Fibroblast of peridontal ligament (primary cell): ENCODE measurements around the gene PRSS21.
A peak's percentile ranks its signal among the peaks of the same experiment; 100 is the strongest.

Source experiments
- DNase-seq: peaks from one replicate; pipeline ENCODE4 v3.0.0-alpha.2; 2010; ENCODE audit errors: extremely low read depth

Gene PRSS21, protein sequence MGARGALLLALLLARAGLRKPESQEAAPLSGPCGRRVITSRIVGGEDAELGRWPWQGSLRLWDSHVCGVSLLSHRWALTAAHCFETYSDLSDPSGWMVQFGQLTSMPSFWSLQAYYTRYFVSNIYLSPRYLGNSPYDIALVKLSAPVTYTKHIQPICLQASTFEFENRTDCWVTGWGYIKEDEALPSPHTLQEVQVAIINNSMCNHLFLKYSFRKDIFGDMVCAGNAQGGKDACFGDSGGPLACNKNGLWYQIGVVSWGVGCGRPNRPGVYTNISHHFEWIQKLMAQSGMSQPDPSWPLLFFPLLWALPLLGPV

DNA sequence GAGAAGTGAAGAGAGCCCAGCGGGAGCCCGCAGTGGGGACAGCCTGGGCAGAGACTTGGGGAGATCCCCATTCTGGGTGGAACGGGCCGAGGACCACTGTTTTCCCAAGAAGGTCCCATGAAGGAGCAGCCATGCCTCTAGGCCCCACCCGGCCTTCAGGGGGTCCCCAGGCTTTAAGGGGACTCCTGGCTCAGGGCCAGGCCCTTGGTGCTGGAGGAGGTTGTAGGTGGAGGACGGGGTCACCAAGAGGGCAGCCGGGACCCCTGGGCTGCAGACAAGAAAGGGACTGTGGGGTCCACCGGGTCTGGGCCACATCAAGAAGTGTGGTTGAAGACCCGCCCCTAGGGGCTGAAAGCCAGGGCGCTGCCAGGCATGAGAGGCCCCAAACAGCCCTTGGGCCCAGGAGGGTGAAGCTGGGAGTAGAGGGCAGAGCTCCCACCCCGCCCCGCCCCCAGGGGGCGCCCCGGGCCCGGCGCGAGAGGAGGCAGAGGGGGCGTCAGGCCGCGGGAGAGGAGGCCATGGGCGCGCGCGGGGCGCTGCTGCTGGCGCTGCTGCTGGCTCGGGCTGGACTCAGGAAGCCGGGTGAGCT, at the start of gene PRSS21:
PRSS21 (plus strand) TSS at position 487 of the 589 bp plus-strand sequence; CDS start at position 519, 32 bp downstream.
- DNase-seq: no peak

DNA sequence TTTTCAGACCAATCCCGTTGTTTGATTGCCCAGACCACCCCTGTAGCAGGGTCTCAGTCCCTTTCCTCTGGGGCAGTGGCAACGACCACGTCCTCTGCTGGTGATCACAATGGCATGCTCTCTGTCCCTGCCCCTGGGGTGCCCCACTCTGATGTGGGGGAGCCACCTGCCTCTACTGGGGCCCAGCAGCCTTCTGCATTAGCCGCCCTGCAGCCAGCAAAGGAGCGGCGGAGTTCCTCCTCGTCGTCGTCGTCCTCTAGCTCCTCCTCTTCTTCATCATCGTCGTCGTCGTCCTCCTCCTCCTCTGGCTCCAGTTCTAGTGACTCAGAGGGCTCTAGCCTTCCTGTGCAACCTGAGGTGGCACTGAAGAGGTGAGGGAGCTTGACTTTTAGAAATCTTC, 49.1 kb upstream of the PRSS21 start:
- DNase-seq: no peak

DNA sequence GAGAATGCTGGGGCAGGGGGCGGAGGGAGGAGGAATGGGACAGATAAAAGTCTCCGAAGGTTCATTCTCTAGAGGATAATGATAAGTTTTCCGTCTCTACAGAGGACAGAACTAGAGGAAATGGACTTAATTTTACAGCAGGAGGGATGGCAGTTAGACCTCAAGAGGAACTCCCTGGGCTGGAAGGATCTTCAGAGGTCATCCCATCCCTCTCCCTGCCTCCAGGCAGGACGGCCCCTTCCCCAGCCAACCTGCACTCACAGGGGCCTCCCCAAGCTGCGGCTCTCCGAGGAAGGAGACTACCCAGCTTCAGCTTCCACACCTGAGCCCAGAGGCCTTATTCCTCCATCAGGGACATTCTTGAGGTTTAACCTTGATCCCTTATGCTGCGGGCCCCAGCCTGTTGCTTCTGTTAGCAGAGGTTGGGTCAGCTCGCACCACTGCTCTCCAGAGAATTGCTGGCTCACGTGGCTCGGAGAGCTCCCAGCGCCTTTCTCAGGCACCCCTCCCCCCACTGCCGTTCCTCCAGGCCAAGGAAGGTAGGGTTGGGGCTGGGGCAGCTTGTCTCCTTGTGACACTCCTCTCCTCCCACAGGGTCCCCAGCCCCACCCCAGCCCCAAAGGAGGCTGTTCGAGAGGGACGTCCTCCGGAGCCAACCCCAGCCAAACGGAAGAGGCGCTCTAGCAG, 48.5 kb upstream of the PRSS21 start:
- DNase-seq: no peak

DNA sequence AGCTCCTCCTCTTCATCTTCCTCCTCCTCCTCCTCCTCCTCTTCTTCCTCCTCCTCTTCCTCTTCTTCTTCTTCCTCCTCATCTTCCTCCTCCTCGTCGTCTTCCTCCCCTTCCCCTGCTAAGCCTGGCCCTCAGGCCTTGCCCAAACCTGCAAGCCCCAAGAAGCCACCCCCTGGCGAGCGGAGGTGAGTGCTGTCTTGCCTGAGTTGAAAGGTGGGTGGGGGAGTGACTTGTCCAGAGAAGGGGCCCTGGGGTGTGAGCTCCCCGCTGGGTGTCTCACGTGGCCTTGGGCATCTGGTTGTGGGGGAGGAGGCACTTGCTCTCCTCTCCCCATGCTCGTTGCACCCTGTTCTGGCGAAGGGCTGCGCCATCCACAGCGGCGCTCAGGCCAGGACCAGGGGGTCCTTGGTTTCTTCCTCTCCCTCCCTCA, 47.9 kb upstream of the PRSS21 start:
- DNase-seq: no peak

DNA sequence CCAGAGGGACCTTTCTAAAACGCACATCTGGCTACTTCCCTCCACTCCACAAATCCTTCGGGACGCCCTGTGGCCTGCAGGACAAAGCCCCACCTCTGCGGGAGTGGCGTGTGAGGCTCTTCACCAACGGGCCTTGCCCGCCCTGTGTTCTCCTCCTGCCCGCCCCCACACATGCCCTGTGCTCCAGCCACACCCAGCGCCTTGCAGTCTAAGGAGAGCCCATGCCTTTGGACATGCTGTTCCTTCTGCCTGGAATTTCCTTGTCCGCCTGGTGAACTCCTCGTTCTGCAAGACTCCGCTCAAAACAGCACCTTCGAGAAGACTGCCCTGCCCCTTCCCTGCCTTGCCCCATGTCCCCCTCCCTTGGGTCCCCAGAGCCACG, 47.4 kb upstream of the PRSS21 start:
- no peak for DNase-seq

DNA sequence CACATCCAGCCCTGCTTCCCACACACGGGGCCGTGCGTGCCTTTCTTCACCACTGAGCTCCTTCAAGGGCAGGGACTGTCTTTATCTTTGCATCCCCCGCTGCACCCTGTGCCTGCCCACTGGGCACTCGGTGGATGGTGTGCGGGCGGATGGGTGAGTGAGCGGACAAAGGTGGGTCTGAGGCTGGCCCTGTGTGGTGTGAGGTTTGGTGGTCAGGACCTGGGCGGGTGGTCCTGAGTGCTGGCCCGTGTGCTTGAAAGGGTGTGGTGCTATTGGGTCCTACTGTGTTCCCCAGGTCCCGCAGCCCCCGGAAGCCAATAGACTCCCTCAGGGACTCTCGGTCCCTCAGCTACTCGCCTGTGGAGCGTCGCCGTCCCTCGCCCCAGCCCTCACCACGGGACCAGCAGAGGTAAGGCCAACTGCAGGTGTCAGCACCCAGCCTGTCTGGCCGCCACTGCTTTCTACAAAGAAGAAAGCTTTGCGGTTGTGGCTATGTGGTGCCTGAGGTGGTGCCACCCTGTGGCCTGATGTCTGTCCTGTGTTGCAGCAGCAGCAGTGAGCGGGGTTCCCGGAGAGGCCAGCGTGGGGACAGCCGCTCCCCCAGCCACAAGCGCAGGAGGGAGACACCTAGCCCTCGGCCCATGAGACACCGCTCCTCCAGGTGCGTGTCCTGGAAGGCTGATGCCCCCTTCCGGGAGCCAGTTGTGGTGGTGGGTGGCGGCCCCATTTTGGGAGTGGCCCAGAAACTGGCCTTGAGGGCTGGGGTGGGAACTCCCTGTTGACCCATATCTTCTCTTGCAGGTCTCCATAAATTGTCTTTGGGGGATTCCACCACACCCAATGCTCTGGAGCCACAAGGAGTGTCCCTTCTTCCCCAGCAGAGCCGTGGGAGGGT, 46.7 kb upstream of the PRSS21 start:
- no peak for DNase-seq

DNA sequence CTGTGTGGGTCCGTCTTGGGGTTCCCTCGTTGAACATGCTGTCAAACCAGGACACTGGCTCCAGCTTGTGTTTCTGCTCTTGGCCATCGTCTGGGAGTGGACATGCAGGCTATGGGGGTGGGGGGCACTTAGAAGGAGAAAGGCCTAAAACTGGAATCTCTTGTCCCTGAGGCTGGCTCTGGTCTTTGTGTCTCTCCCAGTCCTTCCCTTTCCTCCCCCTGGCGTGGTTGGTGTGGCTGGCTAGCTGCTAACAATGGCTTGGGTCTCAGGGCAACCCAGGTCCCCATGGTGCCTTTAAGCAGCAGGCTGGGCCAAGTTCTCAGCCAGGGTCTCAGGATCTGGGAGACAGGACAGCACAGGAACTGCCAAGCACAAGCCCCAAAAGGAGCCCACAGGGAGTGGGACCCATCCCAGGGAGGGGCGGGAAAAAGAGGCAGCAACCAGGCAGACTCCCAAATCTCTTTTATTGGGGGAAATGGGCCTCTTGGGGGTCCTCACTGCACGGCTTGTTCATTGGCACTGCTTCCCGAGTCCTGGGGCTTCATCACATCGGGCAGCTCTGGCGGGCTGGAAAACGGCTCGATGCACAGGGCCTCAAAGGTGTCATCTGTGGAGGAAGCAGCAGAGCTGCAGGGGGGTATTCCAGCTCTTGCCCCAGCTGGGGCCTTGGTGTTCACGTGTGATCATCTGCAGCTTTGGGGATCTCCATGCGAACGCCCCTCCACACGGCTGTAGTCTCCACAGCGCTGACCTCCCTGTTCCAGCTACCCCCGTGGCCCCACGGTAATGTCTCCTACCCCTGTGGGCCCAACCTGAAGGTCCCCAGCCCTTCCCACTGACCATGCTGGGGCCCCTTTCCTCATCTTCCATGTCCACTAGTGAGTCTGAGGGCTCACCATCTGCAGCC, 45.3 kb upstream of the PRSS21 start:
- DNase-seq: no peak

DNA sequence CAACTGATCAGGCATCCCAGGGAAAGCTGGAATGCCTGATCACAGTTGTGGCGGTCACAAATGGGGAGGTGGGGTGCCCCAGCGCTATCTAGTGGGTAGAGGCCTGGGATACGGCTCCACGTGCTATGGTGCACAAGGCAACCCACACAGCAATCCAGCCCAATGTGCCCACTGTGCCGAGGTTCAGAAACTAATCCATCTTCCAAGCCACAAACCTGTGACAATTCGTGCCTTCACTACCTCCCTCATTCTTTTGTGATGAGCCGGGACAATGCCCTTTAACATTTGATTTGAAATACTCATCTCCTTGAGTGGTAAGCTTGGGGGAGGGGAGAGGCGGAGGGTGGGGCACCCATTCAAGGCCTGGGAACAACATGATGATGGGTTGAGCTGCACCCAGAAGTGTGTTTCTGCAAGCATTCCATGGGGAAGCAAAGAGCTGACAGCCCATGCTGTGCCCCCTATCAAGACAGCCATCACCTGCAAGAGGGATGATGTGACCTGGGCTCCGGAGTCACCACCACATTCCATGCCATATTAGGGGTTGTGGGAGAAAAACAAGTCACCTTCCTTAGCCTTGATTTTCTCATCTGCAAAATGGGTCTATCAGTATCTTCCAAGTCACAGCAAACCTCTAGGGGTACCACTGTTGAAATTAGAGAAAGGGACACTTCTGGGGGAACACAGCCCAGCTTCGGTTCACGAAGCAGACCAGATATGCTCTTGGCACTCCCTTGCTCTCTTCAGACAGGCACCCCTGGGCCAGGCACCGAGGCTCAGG, 43.7 kb upstream of the PRSS21 start:
- no peak for DNase-seq

DNA sequence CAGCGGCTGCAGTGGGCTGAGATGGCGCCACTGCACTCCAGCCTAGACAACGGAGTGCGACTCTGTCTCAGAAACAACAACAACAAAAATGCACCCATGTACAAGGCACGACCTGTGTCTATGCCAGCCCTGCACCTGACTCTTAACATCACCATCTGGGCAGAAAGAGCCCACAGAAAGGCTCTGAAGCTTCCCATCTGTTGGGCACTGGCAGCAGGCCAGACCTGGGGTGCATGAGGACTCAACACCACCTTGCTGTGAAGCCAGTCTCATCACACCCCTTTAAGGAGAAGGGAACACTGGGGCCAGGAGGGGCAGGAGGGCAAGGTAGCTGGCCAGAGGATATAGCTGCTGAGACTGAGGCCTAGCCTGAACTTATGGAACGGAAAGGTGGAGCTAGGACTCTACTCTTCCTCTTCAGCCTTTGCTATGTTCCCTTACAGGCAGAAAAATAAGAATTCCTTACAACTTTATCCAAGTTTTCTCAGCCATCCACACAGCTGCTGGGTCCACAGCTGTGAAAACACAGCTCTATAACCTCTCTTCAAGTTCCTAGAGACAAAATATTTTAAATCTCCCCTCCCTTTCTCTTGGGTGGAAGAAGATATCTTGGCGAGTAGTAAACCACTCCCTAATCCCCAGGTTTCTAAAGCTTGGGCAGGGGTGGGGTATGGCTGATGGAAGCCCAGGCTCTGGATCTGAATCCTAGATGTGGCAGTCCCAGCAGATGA, 42.7 kb upstream of the PRSS21 start:
- DNase-seq: no peak

DNA sequence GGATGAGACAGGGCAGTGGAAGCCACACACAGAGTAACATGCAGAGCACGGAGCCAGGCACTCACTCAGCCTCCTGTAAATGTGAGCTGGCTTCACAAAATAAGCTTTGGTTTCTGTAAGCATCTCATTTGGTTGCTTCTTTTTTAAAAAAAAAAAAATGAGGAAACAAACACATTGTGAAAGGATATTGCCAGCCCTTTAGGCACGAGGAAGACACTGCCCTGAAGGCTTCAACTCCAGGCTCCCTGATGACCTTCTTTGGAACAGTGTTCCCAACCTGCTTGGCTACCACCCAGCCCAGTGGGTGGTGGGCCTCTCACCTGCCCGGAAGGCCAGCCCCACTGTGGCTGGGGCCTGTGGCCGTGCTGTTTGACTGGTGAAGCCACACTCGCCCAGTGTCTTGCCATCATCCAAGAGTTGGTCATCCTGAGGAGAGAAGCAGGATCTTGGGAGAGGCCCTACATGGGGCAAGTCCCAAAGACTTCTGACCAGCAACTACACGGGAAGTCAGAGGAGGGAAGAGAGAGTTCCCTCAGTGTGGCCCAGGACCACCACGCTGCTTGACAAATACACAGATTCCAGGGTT, 41.8 kb upstream of the PRSS21 start:
- no peak for DNase-seq

DNA sequence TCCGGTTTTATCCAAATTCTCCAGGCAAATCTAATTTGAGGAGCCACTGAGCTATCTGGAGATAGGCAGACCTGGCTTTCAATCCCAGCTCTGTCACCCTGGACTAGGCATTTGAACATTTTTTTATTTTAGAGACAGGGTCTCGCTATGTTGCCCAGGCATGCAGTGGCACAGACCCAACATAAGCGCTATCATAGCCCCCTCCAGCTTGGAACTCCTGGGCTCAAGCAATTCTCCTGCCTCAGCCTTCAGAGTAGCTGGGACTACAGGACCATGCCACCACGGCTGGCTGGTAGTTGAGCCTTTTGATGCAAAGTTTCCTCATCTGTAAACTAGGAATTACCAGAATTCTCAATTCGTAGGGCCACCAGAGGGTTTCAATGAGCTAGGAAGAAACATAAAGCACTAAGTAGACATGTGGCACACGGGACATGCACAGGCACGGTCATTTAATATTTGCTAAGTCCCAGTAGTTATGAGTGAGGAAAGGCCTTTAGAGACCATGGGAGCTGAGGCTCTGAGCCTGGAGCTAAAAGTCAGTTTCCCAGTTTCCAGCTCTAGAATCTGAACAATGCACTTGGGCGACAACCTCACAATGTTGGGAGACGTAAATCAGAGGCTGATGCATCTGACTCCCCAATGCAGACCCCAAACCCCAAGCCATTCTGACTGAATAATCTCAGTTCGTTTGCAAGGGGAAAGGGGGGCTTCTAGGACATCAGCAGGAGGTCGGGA, 41.1 kb upstream of the PRSS21 start:
- DNase-seq: no peak

DNA sequence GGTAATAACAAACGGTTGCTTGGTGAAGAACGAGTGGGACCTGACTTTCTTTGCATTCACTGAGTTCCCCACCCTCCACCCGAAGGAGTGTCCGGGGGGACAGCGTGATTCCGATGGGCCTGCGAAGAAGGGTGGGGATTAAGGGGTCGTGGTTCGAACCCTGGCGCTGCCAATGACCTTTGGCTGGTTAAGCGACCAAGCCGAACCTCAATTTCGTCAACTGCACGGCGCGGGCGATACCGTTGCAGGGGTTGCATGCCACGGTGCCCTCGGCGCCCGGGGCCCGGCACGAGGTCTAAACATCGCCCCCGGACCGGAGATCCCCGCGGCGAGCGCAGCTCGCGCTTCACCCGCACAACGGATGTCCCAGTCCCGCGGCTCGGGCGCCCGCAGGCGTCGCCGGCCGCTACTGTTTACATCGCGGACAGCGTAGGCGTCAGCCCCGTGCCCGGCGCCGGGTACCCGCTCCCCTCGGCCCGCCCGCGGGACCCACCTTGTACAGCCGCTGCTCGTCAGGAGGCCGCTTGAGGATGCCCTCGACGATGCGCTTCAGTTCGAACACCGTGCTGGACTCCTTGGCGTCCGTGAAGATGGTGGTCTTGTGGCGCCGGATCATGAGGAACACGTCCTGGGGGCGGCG, 40.4 kb upstream of the PRSS21 start:
- DNase-seq: no peak

DNA sequence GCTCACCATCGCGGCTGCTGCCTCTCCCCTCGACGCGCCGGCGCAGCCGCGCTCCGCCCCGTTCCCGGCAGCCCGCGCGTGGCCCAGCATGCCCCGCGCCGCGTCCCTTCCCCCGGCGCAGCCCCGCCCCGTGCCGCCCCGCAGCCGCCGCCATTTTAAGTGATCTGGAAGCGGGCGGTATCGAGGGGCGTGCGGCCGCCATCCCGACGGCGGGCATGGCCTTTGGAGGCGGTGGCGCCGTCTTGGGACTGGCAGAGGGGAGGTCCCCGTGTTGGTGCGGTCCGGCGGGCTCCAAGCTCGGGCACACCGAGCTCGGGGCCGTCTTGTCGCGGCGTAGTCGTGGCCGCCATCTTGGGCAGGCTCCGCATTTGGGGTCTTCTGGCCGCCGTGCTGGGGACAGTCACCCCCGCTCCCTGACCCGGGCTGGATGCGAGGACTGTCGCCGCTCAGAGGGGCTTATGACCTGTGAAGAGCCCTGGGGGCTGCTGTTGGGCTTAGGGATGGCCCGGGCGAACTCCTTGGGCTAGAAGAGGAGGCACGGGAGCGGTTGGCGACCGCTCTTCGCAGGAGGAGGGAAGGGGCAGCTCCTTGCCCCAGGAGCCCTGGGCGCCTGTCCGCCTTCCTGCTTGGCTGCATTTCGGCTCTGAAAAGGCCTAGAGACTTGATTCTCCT, 39.7 kb upstream of the PRSS21 start, which contains the start of gene ELOB:
ELOB (minus strand) TSS at position 50 of the 672 bp plus-strand sequence; CDS start at position 9, 41 bp downstream.
- DNase-seq: peak; percentile 66

DNA sequence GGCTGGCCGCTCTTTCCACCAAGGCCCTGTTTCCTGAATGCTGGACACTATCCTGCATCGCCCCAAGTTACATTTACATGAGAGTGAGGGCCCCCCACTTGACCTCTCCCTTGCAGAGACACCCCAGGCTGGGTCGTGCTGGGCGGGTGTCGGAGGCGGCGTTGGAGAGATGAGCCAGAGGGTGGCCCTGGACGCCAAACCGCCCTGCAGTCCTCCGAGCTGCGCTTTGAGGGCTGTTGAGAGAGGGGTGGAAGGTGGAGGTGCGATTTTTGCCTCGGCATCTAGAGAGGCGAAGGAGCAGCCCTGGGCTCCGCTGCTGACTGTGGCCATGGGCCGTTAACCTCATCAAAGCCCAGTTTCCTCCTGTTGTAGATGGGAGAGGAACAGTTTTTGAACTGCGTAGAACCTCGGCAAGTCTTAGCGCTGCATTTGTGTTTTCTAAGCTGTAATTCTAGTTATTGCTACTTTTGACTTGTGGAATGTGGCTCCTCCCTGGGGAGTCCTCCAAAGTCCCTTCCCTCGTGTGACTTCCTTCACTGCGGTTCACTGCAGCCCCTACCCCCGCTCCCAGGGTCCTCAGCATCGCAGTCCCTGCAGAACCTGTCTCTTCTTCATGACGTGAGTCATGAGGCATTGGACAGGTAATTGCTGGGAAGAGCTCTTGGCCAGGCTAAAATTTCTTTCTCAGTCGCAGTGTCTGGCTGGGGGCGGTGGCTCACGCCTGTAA, 39.0 kb upstream of the PRSS21 start:
- peak; percentile 29 for DNase-seq

DNA sequence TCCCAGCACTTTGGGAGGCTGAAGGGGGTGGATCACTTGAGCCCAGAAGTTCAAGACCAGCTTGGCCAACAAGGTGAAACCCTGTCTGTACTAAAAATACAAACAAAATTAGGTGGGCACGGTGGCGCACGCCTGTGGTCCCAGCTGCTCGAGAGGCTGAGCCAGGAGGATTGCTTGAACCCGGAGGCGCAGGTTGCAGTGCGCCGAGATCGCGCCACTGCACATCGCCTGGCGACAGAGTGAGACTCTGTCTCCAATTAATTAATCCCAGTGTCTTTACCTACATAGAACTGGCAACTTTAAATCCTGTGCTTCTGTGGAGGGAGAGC, 38.4 kb upstream of the PRSS21 start:
- DNase-seq: no peak

DNA sequence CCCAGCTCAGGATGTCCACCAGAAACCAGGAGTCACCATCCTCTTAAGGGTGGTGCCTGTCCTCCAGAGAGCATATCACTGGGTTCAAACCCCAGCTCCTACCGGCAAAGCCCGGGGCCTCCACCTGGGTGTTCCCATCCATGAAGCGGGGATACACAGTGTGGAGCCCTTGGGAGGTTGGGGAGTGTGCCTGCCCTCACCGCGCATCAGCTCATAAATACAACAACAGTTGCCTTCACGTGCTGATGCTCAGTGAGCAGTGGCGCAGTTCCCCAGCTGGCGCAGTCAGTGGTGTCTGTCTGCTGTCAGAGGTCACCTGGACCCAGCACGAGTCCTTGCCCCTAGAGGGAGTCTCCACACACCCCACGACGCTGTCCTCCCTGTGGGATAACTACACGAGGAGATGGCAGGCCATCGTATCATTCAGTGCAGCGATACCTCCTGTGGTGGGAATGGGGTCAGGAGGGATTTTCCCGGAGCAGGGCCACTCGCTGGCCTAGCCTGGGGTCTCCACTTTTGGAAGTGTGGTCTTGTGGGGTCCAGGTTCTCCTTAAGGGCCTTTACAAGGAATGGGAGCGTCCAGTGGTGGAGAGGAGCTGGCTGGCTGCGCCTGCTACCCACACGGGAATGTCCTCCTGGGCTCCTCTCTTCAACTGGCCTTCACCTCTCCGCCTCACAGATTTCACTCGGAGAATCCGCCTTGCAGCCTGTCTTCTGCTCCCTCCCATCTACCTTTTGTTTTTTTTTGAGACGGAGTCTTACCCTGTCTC, 37.7 kb upstream of the PRSS21 start:
- DNase-seq: no peak
